Ascending aorta (tissue), 2 donors: ENCODE results near the gene LMCD1. TPM values are rescaled to one million over a fixed set of nuclear protein-coding genes. Genes with fewer than 3 reads are reported as not detected.

ENCODE experiments used
- DNase-seq, 2 donors: peaks; one replicate each; pipeline ENCODE4 v3.0.0-alpha.2; 2019; ENCODE audit warnings: low spot score in 2 of 2
- H3K27ac ChIP-seq, 2 donors: fragments of 200-600 bp; sonication (generic); one replicate each; pipeline ENCODE4 v1.5.1; 2016 to 2017; ENCODE audit warnings: mild to moderate bottlenecking in 1 of 2
- H3K27me3 ChIP-seq: fragments of 200-600 bp; sonication (generic); one replicate; pipeline ENCODE4 v1.5.1; 2017
- H3K36me3 ChIP-seq, 2 donors: fragments of 200-600 bp; sonication (generic); one replicate each; pipeline ENCODE4 v1.5.1; 2016
- H3K4me1 ChIP-seq, 2 donors: fragments of 200-600 bp; sonication (generic); one replicate each; pipeline ENCODE4 v1.5.1; 2016 to 2017; ENCODE audit warnings: mild to moderate bottlenecking in 1 of 2
- H3K4me3 ChIP-seq, 2 donors: fragments of 200-600 bp; sonication (generic); one replicate each; pipeline ENCODE4 v1.5.1; 2016 to 2017; ENCODE audit warnings: mild to moderate bottlenecking in 1 of 2
- H3K9me3 ChIP-seq, 2 donors: fragments of 200-600 bp; sonication (generic); one replicate each; pipeline ENCODE4 v1.5.1; 2016
- CTCF ChIP-seq, 3 experiments: fragments of 200-600 bp in 2 of 3; fragments of 450-650 bp in 1 of 3; sonication (generic) in 2 of 3; IDR thresholded peaks; one replicate each; pipeline ENCODE4 v1.5.1; 2016 to 2019; ENCODE audit warnings: antibody characterized with exemption in 3 of 3, mild to moderate bottlenecking in 1 of 3, moderate library complexity in 1 of 3
- intact Hi-C: fragments of 100-400 bp; cut with DNase I; formaldehyde crosslinking; loops from one replicate; pipeline ENCODE4 v1.15.1; 2023
- total RNA-seq: library from RNA; depleted of rRNA; stranded (reverse); fragments of >200 nt; gene quantifications from one replicate; pipeline ENCODE4 v1.1.0, GENCODE V29; 2016

LMCD1 gene
- total RNA-seq, 1 donor from 2014 or later: 634 TPM

DNA sequence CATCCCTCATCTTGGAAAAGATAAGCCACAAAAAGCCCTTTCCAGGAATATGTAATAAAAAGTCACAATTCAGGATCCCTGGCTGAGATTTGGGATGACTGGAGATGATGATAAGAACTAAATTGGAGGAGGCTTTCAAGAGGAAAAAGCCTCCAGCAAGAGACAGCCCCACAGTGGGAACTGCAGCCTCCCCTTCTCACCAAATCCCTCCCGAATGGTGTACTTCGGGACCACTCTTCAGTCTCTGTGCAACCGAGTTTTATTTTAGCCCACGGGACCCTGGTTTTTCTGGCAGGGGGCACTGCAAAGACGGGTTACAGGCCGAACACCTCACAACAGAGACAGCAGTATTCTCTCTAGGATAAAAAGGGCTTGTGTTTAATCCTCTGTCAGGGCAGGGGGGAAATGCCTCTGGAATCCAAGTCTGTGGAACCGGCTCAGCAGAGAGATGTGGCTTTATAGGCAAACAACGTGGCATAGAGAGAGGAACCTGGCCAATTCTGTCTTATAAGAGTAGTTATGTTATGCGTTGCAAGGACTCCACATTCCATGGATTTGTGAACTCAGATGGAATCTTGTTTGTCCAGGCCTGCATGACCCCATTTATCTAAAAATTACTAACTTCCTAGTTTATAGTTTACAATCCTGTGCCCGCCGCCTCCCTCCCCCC lies 1.2 kb upstream of the LMCD1 start:
- Histone ChIP-seq H3K9me3 (no peaks in the 10 kb centered on the region), H3K4me3 (peak overlapping the region; percentile 71 to 77), H3K27ac (peak overlapping the region; percentile 83 to 91), H3K4me1 (peaks cover 0 to 8% of the 10 kb centered on the region in 2 donors), H3K27me3 (no peaks in the 10 kb centered on the region), H3K36me3 (peaks cover 3 to 25% of the 10 kb centered on the region in 2 donors)
- TF ChIP-seq CTCF (IDR thresholded peaks at IDR 0.05): no peak
- DNase-seq: no peak
- intact Hi-C loops: loop anchor here (2.0 to 5.0 kb wide), 2 partner anchors 18 to 52 kb away; no protein-coding TSS in a partner anchor

GRCh38 chr3:8500989-8501370 lies 643 bp upstream of the LMCD1 start:
- Histone ChIP-seq H3K27ac (peak overlapping the region; percentile 83 to 91), H3K4me1 (peaks cover 0 to 11% of the 10 kb centered on the region in 2 donors), H3K27me3 (no peaks in the 10 kb centered on the region), H3K4me3 (peak overlapping the region; percentile 71 to 77), H3K9me3 (no peaks in the 10 kb centered on the region), H3K36me3 (peaks cover 3 to 30% of the 10 kb centered on the region in 2 donors)
- intact Hi-C loops: loop anchor here (1.0 to 5.0 kb wide), 5 partner anchors 12 to 57 kb away; no protein-coding TSS in a partner anchor
- no peak for DNase-seq
- no peak for TF ChIP-seq CTCF (IDR thresholded peaks at IDR 0.05)

DNA sequence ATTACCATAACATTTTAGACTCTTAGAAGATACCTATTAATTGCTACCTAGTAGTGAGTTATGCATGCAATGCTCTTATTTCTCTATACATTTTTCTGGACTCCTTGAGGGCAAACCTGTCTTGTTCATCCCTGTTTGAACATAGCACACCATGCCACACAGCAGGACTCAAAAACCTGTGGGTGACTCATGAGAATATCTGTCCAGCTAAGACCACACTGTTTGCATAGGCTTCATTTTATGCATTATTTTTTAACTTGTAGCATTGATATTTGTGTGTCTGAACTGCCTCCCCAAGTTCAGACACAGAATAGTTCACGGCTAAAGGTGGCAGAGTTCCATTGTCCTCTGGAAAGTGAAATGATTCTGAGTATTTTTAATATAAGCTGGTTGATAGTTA lies 1.8 kb downstream of the LMCD1 start:
- no peak for DNase-seq
- Histone ChIP-seq H3K4me3 (peak overlapping the region; percentile 36 to 77), H3K27me3 (no peaks in the 10 kb centered on the region), H3K4me1 (peaks cover 3 to 27% of the 10 kb centered on the region in 2 donors), H3K36me3 (peaks cover 13 to 54% of the 10 kb centered on the region in 2 donors), H3K9me3 (no peaks in the 10 kb centered on the region), H3K27ac (peak overlapping the region; percentile 81 to 91)
- intact Hi-C loops: loop anchor here (5.0 kb wide), 1 partner anchor 49 kb away; no protein-coding TSS in a partner anchor
- TF ChIP-seq CTCF (IDR thresholded peaks at IDR 0.05): no peak

- intact Hi-C loops: loop anchor here (5.0 kb wide), 1 partner anchor 48 kb away; no protein-coding TSS in a partner anchor
- peak overlapping the region; percentile 36 to 77 for H3K4me3 ChIP-seq
- peaks cover 7 to 33% of the 10 kb centered on the region in 2 donors for H3K4me1 ChIP-seq
- no peaks in the 10 kb centered on the region for H3K27me3 ChIP-seq
- peaks cover 13 to 60% of the 10 kb centered on the region in 2 donors for H3K36me3 ChIP-seq
- DNase-seq: no peak
- H3K9me3 ChIP-seq: no peaks in the 10 kb centered on the region
- H3K27ac ChIP-seq: peak overlapping the region; percentile 81 to 91
- TF ChIP-seq CTCF (IDR thresholded peaks at IDR 0.05): no peak
Observed at GRCh38 chr3:8503871-8504610, 2.4 kb downstream of the LMCD1 start.

- TF ChIP-seq CTCF (IDR thresholded peaks at IDR 0.05): no peak
- H3K9me3 ChIP-seq: no peaks in the 10 kb centered on the region
- no peak for DNase-seq
- peaks cover 18 to 66% of the 10 kb centered on the region in 2 donors for H3K36me3 ChIP-seq
- H3K4me3 ChIP-seq: peak overlapping the region; percentile 36 to 77
- H3K4me1 ChIP-seq: peaks cover 8 to 38% of the 10 kb centered on the region in 2 donors
- no peaks in the 10 kb centered on the region for H3K27me3 ChIP-seq
- intact Hi-C loops: loop anchor here (5.0 kb wide), 1 partner anchor 48 kb away; no protein-coding TSS in a partner anchor
- peak overlapping the region; percentile 81 to 91 for H3K27ac ChIP-seq
Observed at GRCh38 chr3:8504611-8504973, 3.0 kb downstream of the LMCD1 start.
